Neural cell (in vitro differentiated cells): ENCODE measurements around the gene RCVRN.

Experiments
- CTCF ChIP-seq: fragments of 450-650 bp; IDR thresholded peaks from 2 replicates; pipeline ENCODE4 v1.5.1; 2014; ENCODE audit warnings: antibody characterized with exemption, mild to moderate bottlenecking, moderate library complexity; ENCODE audit not compliant: poor library complexity, severe bottlenecking
- EP300 ChIP-seq: fragments of 450-650 bp; conservative IDR thresholded peaks from 2 replicates; pipeline ENCODE4 v1.6.1; 2014; ENCODE audit warnings: antibody characterized with exemption, mild to moderate bottlenecking, moderate library complexity; ENCODE audit not compliant: poor library complexity, severe bottlenecking
- REST ChIP-seq: IDR thresholded peaks from 2 replicates; pipeline ENCODE4 v1.6.1; 2012; ENCODE audit warnings: borderline replicate concordance
- TAF1 ChIP-seq: IDR thresholded peaks from 2 replicates; pipeline ENCODE4 v1.6.1; 2012; ENCODE audit warnings: low read depth

GRCh38 chr17:9943343-9943742 is 38.3 kb upstream of the RCVRN start:
- no peak for TF ChIP-seq CTCF
- no peak for TF ChIP-seq EP300
- TF ChIP-seq TAF1 = no peak
- no peak for TF ChIP-seq REST
